ENCODE results near the gene CFAP61. TPM values are rescaled to one million over a fixed set of nuclear protein-coding genes. Genes with fewer than 3 reads are reported as not detected.

Gene CFAP61
- total RNA-seq, 4 donors from 2014 or later = 0.68 to 3.7 (median 1.4) TPM

- no peak for TF ChIP-seq CTCF (IDR thresholded peaks at IDR 0.05; ENCODE audit: low read depth)
Measured at GRCh38 chr20:20065361-20065760, 13.0 kb downstream of the CFAP61 start.

- TF ChIP-seq CTCF (IDR thresholded peaks at IDR 0.05; ENCODE audit: low read depth) = no peak
Measured at GRCh38 chr20:20070871-20071726, 18.8 kb downstream of the CFAP61 start.

- no peak for TF ChIP-seq CTCF (IDR thresholded peaks at IDR 0.05; ENCODE audit: low read depth)
Measured at GRCh38 chr20:20073801-20074371, 21.6 kb downstream of the CFAP61 start.

GRCh38 chr20:20075032-20075431, 22.7 kb downstream of the CFAP61 start:
- no peak for TF ChIP-seq CTCF (IDR thresholded peaks at IDR 0.05; ENCODE audit: low read depth)

GRCh38 chr20:20076297-20077065, 24.1 kb downstream of the CFAP61 start:
- no peak for TF ChIP-seq CTCF (IDR thresholded peaks at IDR 0.05; ENCODE audit: low read depth)

GRCh38 chr20:20078041-20078440, 25.7 kb downstream of the CFAP61 start:
- no peak for TF ChIP-seq CTCF (IDR thresholded peaks at IDR 0.05; ENCODE audit: low read depth)
